ENCODE data around the gene PRKCD. TPM values are rescaled to one million over a fixed set of nuclear protein-coding genes. Genes with fewer than 3 reads are reported as not detected.
A peak's percentile ranks its signal among the peaks of the same experiment; 100 is the strongest.

PRKCD gene
- total and polyA plus RNA-seq, 12 donors, result 10.7 to 156 (median 49.2) TPM

DNA sequence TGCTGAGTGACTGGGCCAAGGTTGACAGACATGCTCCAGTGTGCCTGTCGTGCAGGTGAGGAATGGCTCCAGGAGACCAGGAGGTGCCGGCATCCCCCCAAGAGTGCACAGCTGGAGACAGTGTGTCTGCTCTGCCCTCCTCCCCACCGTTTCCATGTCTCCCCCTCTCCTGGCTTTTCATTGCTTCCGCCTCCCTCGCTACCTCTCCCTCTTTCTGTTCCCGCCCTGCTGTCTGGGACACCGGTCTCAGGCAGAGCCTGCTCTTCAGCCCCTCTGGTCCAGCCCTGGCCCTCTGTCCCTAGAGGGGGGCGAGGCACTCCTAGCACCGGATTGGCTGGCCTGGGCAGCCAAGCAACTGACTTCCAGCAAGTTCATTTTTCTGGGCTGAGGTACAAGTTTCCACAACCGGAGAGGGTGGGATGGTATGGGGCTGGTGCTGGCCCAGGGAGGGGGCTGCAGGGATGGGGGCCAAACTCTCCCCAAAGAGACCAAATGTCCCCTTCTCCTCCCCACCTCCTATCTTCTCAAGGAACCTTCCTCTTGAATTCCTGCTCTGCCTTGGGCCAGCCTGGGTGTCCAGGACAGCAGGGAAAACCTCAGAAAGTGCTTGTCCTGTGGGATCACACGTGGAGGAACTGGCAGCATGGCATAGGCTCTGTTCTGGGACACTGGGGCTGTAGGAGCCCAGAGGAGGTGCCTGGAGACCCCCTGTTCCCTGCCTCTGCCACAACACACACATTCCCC lies 32.6 kb downstream of the PRKCD start:
- Histone ChIP-seq H3K9me3 (replicated peaks in 1 of 3) (no peaks in the 10 kb centered on the region), H3K27me3 (no peaks in the 10 kb centered on the region), H3K27ac (peak overlapping the region in 2 of 5 donors; percentile 21 to 65), H3K4me1 (replicated peaks in 1 of 2) (peaks cover 0 to 21% of the 10 kb centered on the region in 2 donors), H3K4me3 (no peak overlapping the region), H3K36me3 (replicated peaks in 1 of 2) (peaks cover 0 to 32% of the 10 kb centered on the region in 2 donors)
- WGBS, 4 donors, result 78 to 90% (median 82%) methylated on average over 11 of the region's 11 CpGs
- intact Hi-C loops (cut with DNase I), result loop anchor here (2.0 kb wide), 1 partner anchor 79 kb away; no protein-coding TSS in a partner anchor
- no peak for TF ChIP-seq POLR2A (IDR thresholded peaks at IDR 0.05)
- TF ChIP-seq, protein P1, sequence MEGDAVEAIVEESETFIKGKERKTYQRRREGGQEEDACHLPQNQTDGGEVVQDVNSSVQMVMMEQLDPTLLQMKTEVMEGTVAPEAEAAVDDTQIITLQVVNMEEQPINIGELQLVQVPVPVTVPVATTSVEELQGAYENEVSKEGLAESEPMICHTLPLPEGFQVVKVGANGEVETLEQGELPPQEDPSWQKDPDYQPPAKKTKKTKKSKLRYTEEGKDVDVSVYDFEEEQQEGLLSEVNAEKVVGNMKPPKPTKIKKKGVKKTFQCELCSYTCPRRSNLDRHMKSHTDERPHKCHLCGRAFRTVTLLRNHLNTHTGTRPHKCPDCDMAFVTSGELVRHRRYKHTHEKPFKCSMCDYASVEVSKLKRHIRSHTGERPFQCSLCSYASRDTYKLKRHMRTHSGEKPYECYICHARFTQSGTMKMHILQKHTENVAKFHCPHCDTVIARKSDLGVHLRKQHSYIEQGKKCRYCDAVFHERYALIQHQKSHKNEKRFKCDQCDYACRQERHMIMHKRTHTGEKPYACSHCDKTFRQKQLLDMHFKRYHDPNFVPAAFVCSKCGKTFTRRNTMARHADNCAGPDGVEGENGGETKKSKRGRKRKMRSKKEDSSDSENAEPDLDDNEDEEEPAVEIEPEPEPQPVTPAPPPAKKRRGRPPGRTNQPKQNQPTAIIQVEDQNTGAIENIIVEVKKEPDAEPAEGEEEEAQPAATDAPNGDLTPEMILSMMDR (IDR thresholded peaks at IDR 0.05), result no peak
- no peak for DNase-seq

DNA sequence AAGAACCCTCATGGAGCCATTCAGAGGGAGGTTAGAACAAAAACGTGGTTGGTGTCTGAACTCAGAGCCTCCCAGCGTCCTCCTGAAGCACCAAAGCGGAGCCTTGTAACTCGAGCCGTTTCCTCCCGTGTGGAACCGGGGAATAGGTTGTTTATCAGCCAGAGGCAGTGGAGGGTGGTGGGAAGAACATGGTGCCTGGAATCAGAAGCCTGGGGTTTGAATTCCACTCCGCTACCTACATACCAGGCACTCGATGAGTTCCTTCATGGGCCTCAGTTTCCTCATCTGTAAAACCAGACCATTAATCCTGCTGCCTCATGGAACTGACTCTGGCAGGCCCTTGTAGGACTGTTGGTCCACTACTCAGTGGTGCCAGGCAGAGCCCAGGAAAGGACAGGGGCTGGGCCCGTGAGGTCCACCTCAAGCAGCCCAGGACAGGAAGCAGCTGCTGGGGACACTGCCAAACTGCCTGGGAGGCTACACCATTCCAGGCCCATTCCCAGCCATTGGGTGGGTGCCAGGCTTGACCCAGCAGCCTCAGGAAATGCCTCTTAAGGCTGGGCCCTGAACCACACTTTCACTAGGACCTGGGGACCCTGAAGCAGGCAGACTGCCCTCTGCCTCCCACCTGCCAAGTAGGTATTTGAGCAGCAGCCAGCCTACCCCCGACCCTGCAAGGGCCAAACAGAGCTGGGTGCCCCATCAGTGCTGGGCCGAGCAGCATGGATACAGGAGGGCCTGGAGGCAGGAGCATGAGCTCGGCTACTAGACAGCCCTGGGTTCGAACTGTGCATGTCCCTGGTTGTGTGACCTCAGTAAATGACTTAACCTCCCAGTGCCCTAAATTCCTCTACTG lies 33.4 kb downstream of the PRKCD start:
- H3K27me3 ChIP-seq, result no peaks in the 10 kb centered on the region
- peaks cover 0 to 21% of the 10 kb centered on the region in 2 donors for H3K4me1 ChIP-seq (replicated peaks in 1 of 2)
- DNase-seq, result peak in 4 of 7 donors; percentile 48 to 75 (median 73)
- H3K27ac ChIP-seq, result peak overlapping the region in 2 of 5 donors; percentile 21 to 65
- H3K4me3 ChIP-seq, result no peak overlapping the region
- WGBS, 4 donors, result 64 to 77% (median 69%) methylated on average over 5 to 14 of the region's 14 CpGs
- peaks cover 0 to 24% of the 10 kb centered on the region in 2 donors for H3K36me3 ChIP-seq (replicated peaks in 1 of 2)
- H3K9me3 ChIP-seq (replicated peaks in 1 of 3), result no peaks in the 10 kb centered on the region
- no peak for TF ChIP-seq POLR2A (IDR thresholded peaks at IDR 0.05)
- TF ChIP-seq, protein P1 (IDR thresholded peaks at IDR 0.05), result peak in 1 of 6 experiments; percentile 3
- intact Hi-C loops (cut with DNase I), result loop anchor here (2.0 to 5.0 kb wide), 2 partner anchors 62 to 80 kb away; partner anchors contain the start of gene RFT1 (in 2 of the 2)

DNA sequence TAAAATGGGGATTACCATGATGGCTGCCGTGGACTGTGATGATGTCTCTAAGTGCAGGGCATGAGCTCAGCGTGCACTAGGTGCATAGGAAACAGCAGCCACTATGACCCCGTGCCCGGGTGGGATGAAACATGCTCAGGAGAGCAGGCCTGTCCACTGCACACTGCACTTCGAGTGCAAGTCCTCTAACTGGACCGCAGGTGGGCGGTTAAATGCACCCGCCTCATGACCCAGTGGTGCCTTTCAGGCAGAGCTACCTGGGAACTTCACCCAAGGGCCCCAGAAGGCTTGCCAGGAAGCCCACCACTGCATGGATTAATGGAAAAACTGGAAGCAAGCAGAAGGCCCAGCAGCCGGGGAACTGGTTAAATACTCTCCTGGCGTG lies 34.0 kb downstream of the PRKCD start:
- Histone ChIP-seq H3K4me3 (no peak overlapping the region), H3K27me3 (no peaks in the 10 kb centered on the region), H3K27ac (no peak overlapping the region), H3K36me3 (replicated peaks in 1 of 2) (peaks cover 0 to 18% of the 10 kb centered on the region in 2 donors), H3K4me1 (replicated peaks in 1 of 2) (peaks cover 0 to 21% of the 10 kb centered on the region in 2 donors), H3K9me3 (replicated peaks in 1 of 3) (no peaks in the 10 kb centered on the region)
- intact Hi-C loops (cut with DNase I), result loop anchor here (2.0 to 5.0 kb wide), 2 partner anchors 63 to 80 kb away; partner anchors contain the start of gene RFT1 (in 2 of the 2)
- no peak for DNase-seq
- no peak for TF ChIP-seq POLR2A (IDR thresholded peaks at IDR 0.05)
- TF ChIP-seq, protein P1 (IDR thresholded peaks at IDR 0.05), result no peak
- 64 to 87% (median 80%) methylated on average over 4 to 10 of the region's 10 CpGs for WGBS, 4 donors
